ENCODE data around the gene CMPK2. TPM values are rescaled to one million over a fixed set of nuclear protein-coding genes. Genes with fewer than 3 reads are reported as not detected.

CMPK2 gene
- total and polyA plus RNA-seq, 9 of the 15 experiments (the other 6 are each of a cell fraction or from before 2014, with no cell fraction given): 2.6 to 10.5 (median 5.0) TPM

DNA sequence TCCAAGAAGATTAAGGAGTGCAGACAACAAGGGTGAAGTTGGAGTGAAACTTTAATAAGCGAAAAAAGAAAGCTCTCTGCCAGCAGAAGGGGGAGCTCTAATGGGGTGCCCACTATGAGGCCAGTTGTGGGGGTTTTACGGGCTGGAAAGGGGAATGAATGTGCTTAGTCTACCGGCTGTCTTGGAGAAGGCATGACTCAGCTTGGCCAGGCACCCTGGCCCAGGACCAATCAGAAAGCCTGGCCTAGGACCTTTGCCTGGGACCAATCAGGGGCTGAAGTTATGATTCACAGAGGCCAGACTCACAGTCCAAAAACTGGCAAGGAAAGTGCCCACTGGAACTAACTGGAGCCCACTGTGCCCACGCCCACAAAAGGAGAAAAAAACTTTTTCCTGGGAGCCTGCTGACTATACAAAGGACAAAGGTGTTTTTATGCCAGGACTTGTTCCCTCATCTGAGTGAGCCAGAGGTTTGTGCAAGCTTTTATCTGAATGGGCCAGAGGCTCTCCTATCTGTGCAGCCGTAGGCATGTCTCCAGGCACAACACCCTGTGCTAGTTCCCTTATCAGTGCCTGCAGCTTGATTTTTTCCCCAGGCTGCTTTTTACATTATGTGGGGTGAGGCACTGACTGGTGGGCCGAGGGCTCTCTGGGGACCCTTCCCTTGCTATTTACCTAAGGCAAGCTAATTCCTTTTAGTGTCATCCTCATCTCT is 18.6 kb downstream of the CMPK2 start (continued):
- TF ChIP-seq, protein P1, sequence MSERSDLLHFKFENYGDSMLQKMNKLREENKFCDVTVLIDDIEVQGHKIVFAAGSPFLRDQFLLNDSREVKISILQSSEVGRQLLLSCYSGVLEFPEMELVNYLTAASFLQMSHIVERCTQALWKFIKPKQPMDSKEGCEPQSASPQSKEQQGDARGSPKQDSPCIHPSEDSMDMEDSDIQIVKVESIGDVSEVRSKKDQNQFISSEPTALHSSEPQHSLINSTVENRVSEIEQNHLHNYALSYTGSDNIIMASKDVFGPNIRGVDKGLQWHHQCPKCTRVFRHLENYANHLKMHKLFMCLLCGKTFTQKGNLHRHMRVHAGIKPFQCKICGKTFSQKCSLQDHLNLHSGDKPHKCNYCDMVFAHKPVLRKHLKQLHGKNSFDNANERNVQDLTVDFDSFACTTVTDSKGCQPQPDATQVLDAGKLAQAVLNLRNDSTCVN (CRISPR knock-in tag; IDR thresholded peaks at IDR 0.05): no peak
- TF ChIP-seq, protein P2, sequence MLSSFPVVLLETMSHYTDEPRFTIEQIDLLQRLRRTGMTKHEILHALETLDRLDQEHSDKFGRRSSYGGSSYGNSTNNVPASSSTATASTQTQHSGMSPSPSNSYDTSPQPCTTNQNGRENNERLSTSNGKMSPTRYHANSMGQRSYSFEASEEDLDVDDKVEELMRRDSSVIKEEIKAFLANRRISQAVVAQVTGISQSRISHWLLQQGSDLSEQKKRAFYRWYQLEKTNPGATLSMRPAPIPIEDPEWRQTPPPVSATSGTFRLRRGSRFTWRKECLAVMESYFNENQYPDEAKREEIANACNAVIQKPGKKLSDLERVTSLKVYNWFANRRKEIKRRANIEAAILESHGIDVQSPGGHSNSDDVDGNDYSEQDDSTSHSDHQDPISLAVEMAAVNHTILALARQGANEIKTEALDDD (IDR thresholded peaks at IDR 0.05): no peak; the same call in 1 of the 2 replicates
- TF ChIP-seq ZNF644 (tag; IDR thresholded peaks at IDR 0.05; ENCODE audit: low read depth) (peak; percentile 96), MYC (IDR thresholded peaks at IDR 0.05; ENCODE audit: low read depth, low read length) (peak; percentile 71), MYC (CRISPR knock-in tag; IDR thresholded peaks at IDR 0.05; ENCODE audit: borderline replicate concordance, low read depth) (no peak), CC2D1A (IDR thresholded peaks at IDR 0.05) (peak; percentile 98), TCF3 (CRISPR knock-in tag; IDR thresholded peaks at IDR 0.05) (peak; percentile 100), GATA2 (CRISPR knock-in tag; IDR thresholded peaks at IDR 0.05) (peak; percentile 99), FUS (optimal IDR thresholded peaks at IDR 0.05; ENCODE audit: low read depth, low read length) (no peak), PHF20 (IDR thresholded peaks at IDR 0.05; ENCODE audit: partially characterized antibody) (peak; percentile 40), ZNF134 (CRISPR knock-in tag; conservative IDR thresholded peaks at IDR 0.05) (peak; percentile 73; the same call in 1 of the 2 replicates), MEF2A (IDR thresholded peaks at IDR 0.05; ENCODE audit: control insufficient read depth, low read depth, low read length) (0 out of 2 replicates have a peak, but pooled peaks have one; percentile 30), KDM1A (IDR thresholded peaks at IDR 0.05) (peak; percentile 87 to 93), SRSF1 (IDR thresholded peaks at IDR 0.05; ENCODE audit: low read depth, low read length) (no peak), LCOR (CRISPR knock-in tag; IDR thresholded peaks at IDR 0.05) (peak; percentile 60; the same call in 1 of the 2 replicates), CBFA2T2 (conservative IDR thresholded peaks at IDR 0.05) (peak; percentile 100), ZNF239 (CRISPR knock-in tag; IDR thresholded peaks at IDR 0.05) (peak; percentile 83), ATF7 (IDR thresholded peaks at IDR 0.05) (peak; percentile 69), KLF13 (tag; IDR thresholded peaks at IDR 0.05; ENCODE audit: borderline replicate concordance, low read depth) (0 out of 2 replicates have a peak, but pooled peaks have one; percentile 24), STAT5A (IDR thresholded peaks at IDR 0.05; ENCODE audit: borderline replicate concordance, low read length) (peak; percentile 98), MYNN (IDR thresholded peaks at IDR 0.05) (peak; percentile 90), MYNN (CRISPR knock-in tag; IDR thresholded peaks at IDR 0.05) (no peak), ZNF707 (CRISPR knock-in tag; conservative IDR thresholded peaks at IDR 0.05) (0 out of 2 replicates have a peak, but pooled peaks have one; percentile 31)
- TF ChIP-seq, protein P3, sequence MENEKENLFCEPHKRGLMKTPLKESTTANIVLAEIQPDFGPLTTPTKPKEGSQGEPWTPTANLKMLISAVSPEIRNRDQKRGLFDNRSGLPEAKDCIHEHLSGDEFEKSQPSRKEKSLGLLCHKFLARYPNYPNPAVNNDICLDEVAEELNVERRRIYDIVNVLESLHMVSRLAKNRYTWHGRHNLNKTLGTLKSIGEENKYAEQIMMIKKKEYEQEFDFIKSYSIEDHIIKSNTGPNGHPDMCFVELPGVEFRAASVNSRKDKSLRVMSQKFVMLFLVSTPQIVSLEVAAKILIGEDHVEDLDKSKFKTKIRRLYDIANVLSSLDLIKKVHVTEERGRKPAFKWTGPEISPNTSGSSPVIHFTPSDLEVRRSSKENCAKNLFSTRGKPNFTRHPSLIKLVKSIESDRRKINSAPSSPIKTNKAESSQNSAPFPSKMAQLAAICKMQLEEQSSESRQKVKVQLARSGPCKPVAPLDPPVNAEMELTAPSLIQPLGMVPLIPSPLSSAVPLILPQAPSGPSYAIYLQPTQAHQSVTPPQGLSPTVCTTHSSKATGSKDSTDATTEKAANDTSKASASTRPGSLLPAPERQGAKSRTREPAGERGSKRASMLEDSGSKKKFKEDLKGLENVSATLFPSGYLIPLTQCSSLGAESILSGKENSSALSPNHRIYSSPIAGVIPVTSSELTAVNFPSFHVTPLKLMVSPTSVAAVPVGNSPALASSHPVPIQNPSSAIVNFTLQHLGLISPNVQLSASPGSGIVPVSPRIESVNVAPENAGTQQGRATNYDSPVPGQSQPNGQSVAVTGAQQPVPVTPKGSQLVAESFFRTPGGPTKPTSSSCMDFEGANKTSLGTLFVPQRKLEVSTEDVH (IDR thresholded peaks at IDR 0.05; ENCODE audit: low read depth, partially characterized antibody): no peak
- TF ChIP-seq, protein P4, sequence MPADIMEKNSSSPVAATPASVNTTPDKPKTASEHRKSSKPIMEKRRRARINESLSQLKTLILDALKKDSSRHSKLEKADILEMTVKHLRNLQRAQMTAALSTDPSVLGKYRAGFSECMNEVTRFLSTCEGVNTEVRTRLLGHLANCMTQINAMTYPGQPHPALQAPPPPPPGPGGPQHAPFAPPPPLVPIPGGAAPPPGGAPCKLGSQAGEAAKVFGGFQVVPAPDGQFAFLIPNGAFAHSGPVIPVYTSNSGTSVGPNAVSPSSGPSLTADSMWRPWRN (IDR thresholded peaks at IDR 0.05; ENCODE audit: low read depth): peak; percentile 88

Measured in K562 (cell line).